Measurements from ENCODE around the gene CNPY2. TPM values are rescaled to one million over a fixed set of nuclear protein-coding genes. Genes with fewer than 3 reads are reported as not detected.
"Not testable (repeated sequence)": the region's sequence is repeated elsewhere in the genome, so short reads cannot be mapped to it uniquely, and the experiment has no call there.

The CNPY2 gene
- total and polyA plus RNA-seq, 4 donors, result 24.6 to 163 (median 70.7) TPM

DNA sequence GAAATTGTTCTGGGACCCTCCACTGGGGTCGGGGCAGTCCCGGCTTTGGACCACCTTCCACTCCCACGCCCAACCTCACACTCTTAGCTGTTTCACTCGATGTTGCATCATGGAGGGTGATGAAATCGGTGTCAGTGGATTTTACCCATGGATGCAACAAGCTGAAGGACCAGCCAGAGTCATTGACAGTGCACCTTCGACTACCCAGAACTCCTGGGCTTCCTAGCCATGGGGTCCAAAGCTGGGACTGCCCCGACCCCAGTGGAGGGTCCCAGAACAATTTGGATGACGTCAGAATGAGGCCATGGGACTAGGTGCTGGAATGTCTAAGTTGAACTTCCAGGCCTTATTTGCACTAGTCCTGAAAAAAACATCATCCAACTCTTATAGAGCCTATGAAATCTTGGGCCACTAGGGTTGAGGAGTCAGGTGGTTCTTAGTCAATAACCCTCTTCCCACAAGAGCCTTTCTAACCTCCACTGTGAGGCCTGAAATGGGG is 22.0 kb upstream of the CNPY2 start:
- no peak for DNase-seq (ENCODE audit: low spot score)
- no peaks in the 10 kb centered on the region for H3K27me3 ChIP-seq (ENCODE audit: control insufficient read depth in 4 of 4, insufficient read depth in 4 of 4, low read length in 3 of 4)
- 75% methylated on average over 8 of the region's 8 CpGs for WGBS
- peaks cover 2 to 11% (median 4%) of the 10 kb centered on the region in 4 donors for H3K36me3 ChIP-seq (ENCODE audit: control insufficient read depth in 4 of 4, insufficient read depth in 3 of 4, low read depth in 1 of 4, low read length in 3 of 4)
- TF ChIP-seq ATF3 (IDR thresholded peaks at IDR 0.05), result peak; percentile 65
- TF ChIP-seq ZBTB33 (IDR thresholded peaks at IDR 0.05), result no peak
- H3K9ac ChIP-seq (ENCODE audit: low read depth in 1 of 2, low read length in 2 of 2), result no peak overlapping the region
- H3K4me3 ChIP-seq (ENCODE audit: low read depth in 1 of 3, low read length in 3 of 3), result no peak overlapping the region
- H3K9me3 ChIP-seq (ENCODE audit: control insufficient read depth in 4 of 4, low read length in 3 of 4), result no peaks in the 10 kb centered on the region
- H3K4me1 ChIP-seq (ENCODE audit: control insufficient read depth in 4 of 4, insufficient read depth in 4 of 4, low read length in 3 of 4), result peaks cover under 1 to 11% (median 6%) of the 10 kb centered on the region in 4 donors
- H3K27ac ChIP-seq (ENCODE audit: low read depth in 1 of 2, low read length in 2 of 2), result no peak overlapping the region

DNA sequence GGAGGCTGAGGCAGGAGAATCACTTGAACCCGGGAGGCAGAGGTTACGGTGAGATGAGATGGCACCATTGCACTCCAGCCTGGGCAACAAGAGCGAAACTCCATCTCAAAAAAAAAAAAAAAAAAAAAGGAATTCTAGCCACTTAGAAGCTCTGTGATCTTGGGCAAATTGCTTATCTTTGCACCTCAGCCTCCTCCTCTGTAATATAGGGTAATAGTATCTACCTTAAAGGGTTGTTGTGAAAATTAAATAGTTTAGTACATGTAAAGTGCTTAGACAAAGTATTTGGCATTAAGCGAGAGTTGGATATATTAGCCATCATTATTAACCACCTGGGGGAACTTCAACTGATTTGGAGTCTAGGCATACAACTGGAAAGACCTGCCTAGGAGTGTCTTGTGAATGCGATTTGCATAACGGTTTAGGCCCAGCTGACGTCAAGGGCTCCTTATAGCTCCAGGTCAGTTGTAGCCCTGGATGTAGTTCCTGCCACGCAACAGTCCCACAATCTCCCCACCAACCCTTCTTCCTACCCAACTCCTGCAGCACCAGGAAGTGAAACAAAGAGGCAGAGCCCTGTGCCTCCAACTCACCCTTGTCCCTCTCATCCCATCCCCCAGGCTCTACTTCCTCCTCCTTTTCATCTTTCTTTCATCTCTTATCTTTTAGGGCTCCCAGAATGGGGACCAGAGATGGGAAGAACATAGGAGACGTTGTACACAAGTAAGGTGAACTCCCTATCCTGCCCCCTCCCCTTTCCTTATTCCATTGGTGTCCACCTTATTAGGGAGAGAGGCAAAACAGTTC is 20.8 kb upstream of the CNPY2 start:
- H3K27me3 ChIP-seq (ENCODE audit: control insufficient read depth in 4 of 4, insufficient read depth in 4 of 4, low read length in 3 of 4), result no peaks in the 10 kb centered on the region
- 89% methylated on average over 9 of the region's 9 CpGs for WGBS
- no peaks in the 10 kb centered on the region for H3K9me3 ChIP-seq (ENCODE audit: control insufficient read depth in 4 of 4, low read length in 3 of 4)
- no peak for TF ChIP-seq SP1 (IDR thresholded peaks at IDR 0.05)
- TF ChIP-seq JUND (IDR thresholded peaks at IDR 0.05), result no peak
- no peak for TF ChIP-seq EGR1 (IDR thresholded peaks at IDR 0.05; ENCODE audit: low read depth in 2 of 2)
- TF ChIP-seq ATF3 (IDR thresholded peaks at IDR 0.05), result no peak
- TF ChIP-seq GABPA (IDR thresholded peaks at IDR 0.05 in 1 of 2, conservative IDR thresholded peaks at IDR 0.05 in 1 of 2), result no peak
- TF ChIP-seq YY1 (IDR thresholded peaks at IDR 0.05), result no peak
- no peak for TF ChIP-seq FOXA1 (IDR thresholded peaks at IDR 0.05)
- TF ChIP-seq RXRA (IDR thresholded peaks at IDR 0.05), result no peak
- H3K27ac ChIP-seq (ENCODE audit: low read depth in 1 of 2, low read length in 2 of 2), result no peak overlapping the region
- H3K4me1 ChIP-seq (ENCODE audit: control insufficient read depth in 4 of 4, insufficient read depth in 4 of 4, low read length in 3 of 4), result peaks cover 2 to 16% (median 10%) of the 10 kb centered on the region in 4 donors
- no peak overlapping the region for H3K4me3 ChIP-seq (ENCODE audit: low read depth in 1 of 3, low read length in 3 of 3)
- H3K36me3 ChIP-seq (ENCODE audit: control insufficient read depth in 4 of 4, insufficient read depth in 3 of 4, low read depth in 1 of 4, low read length in 3 of 4), result peaks cover 0 to 4% (median 0%) of the 10 kb centered on the region in 4 donors
- H3K9ac ChIP-seq (ENCODE audit: low read depth in 1 of 2, low read length in 2 of 2), result no peak overlapping the region
- no peak for DNase-seq (ENCODE audit: low spot score)

GRCh38 chr12:56335527-56335926 is 19.7 kb upstream of the CNPY2 start:
- WGBS, result 98% methylated on average over 8 of the region's 8 CpGs
- H3K27me3 ChIP-seq (ENCODE audit: control insufficient read depth in 4 of 4, insufficient read depth in 4 of 4, low read length in 3 of 4); DNase-seq (ENCODE audit: low spot score); H3K9ac ChIP-seq (ENCODE audit: low read depth in 1 of 2, low read length in 2 of 2); H3K36me3 ChIP-seq (ENCODE audit: control insufficient read depth in 4 of 4, insufficient read depth in 3 of 4, low read depth in 1 of 4, low read length in 3 of 4); H3K4me3 ChIP-seq (ENCODE audit: low read depth in 1 of 3, low read length in 3 of 3); H3K27ac ChIP-seq (ENCODE audit: low read depth in 1 of 2, low read length in 2 of 2); H3K9me3 ChIP-seq (ENCODE audit: control insufficient read depth in 4 of 4, low read length in 3 of 4): not testable (repeated sequence)
- peaks cover 2 to 17% (median 11%) of the 10 kb centered on the region in 4 donors for H3K4me1 ChIP-seq (ENCODE audit: control insufficient read depth in 4 of 4, insufficient read depth in 4 of 4, low read length in 3 of 4)

GRCh38 chr12:56334490-56334793 is 18.7 kb upstream of the CNPY2 start:
- Histone ChIP-seq H3K4me3 (ENCODE audit: low read depth in 1 of 3, low read length in 3 of 3) (peak overlapping the region; percentile 51 to 85 (median 81)), H3K9me3 (ENCODE audit: control insufficient read depth in 4 of 4, low read length in 3 of 4) (no peaks in the 10 kb centered on the region), H3K36me3 (ENCODE audit: control insufficient read depth in 4 of 4, insufficient read depth in 3 of 4, low read depth in 1 of 4, low read length in 3 of 4) (no peaks in the 10 kb centered on the region), H3K27ac (ENCODE audit: low read depth in 1 of 2, low read length in 2 of 2) (peak overlapping the region; percentile 86 to 95), H3K4me1 (ENCODE audit: control insufficient read depth in 4 of 4, insufficient read depth in 4 of 4, low read length in 3 of 4) (peaks cover 2 to 17% (median 11%) of the 10 kb centered on the region in 4 donors), H3K9ac (ENCODE audit: low read depth in 1 of 2, low read length in 2 of 2) (peak overlapping the region; percentile 69 to 89), H3K27me3 (ENCODE audit: control insufficient read depth in 4 of 4, insufficient read depth in 4 of 4, low read length in 3 of 4) (no peaks in the 10 kb centered on the region)
- 6% methylated on average over 6 of the region's 6 CpGs for WGBS
- DNase-seq (ENCODE audit: low spot score), result no peak
- no peak for TF ChIP-seq HNF4A (conservative IDR thresholded peaks at IDR 0.05)
- TF ChIP-seq RXRA (IDR thresholded peaks at IDR 0.05), result no peak
- no peak for TF ChIP-seq YY1 (IDR thresholded peaks at IDR 0.05)
- TF ChIP-seq FOXA1 (IDR thresholded peaks at IDR 0.05), result no peak
- TF ChIP-seq EGR1 (IDR thresholded peaks at IDR 0.05; ENCODE audit: low read depth in 2 of 2), result no peak
- TF ChIP-seq REST (IDR thresholded peaks at IDR 0.05), result no peak
- no peak for TF ChIP-seq JUND (IDR thresholded peaks at IDR 0.05)
- TF ChIP-seq HNF4G (IDR thresholded peaks at IDR 0.05), result no peak
- no peak for TF ChIP-seq RAD21 (IDR thresholded peaks at IDR 0.05)
- no peak for TF ChIP-seq ATF3 (IDR thresholded peaks at IDR 0.05)

Measured in liver (tissue), 9 donors.